HCEC 1CT (cell line): ENCODE measurements around the gene FRMD4A.
"Not testable (repeated sequence)": the region's sequence is repeated elsewhere in the genome, so short reads cannot be mapped to it uniquely, and the experiment has no call there.

Source experiments
- DNase-seq: peaks from one replicate; pipeline ENCODE4 v3.0.0-alpha.2; 2017

The FRMD4A gene

DNA sequence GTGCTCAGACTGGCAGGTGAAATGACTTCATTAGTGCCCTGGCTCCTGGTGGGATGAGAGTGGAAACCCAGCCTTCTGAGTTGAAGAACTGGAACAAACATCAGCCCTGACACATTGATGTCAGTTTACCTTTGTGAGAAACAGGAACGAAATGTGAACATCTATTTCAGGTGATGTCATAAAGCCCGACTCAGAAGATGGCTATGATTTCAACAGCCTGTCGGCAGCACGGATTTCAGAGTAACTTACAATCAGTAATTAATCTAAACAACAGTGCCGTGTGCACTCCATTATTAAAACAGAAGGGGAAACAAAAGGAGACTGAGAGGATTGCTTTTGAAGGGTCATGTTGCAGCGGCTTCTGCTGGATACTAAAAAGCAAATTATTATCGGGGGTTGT is 243.2 kb downstream of the FRMD4A start:
- DNase-seq, result no peak

DNA sequence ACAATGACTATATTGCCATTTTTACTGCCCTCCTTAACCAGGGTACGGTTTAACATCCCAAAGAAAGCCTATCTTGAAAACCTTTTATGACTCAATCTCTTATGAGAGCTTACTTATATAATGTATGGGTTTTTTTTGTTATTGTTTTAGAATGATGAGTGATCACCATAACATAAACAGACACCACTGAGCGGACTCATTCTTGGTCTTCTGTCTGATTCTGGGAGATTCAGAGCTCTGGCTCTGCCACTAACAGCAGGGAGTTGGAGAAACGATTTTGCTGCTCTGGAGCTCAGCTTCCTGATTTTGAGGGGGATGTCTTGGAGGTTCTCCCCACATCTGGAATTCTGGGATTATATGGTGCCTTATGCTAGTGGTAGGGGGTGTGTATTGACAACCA is 244.1 kb downstream of the FRMD4A start:
- DNase-seq, result peak; percentile 77

DNA sequence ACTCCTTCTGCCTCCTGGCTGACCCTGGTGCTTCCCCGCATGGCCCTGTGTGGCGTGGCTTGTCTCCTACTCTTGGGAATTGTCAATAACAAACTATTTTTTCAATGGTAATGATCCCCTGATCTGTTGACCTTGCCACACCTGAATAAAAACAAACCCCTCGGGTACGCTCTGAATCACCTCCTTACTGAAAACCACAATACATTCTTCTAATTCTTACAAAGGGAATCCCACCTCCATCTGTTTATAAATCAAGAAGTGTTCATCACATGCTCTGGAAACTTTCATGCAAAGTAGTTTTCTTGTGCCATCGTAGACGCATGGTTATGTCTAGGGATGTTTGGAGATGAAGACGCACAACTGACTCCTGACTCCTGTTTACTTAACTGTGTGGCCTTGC is 245.8 kb downstream of the FRMD4A start:
- DNase-seq, result peak; percentile 25

DNA sequence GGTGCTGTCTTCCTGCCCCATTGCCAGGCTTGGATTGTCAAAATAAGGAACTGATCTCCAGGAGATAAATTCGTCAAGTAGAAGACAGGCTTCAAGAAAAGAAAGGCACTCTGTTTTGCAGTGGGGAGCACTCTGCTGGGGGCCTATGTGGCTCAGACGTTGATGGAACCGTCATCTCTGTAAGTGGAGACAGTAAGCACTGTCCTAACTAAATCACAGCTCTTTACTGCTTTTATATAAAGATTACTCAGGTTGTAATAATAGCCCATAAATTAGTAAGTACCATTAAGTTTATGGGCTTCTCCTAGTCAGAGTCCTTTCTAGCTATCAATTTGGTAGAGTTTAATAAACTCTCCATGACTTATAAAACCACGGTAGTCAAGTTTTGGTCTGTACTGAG is 249.9 kb downstream of the FRMD4A start:
- DNase-seq, result no peak

DNA sequence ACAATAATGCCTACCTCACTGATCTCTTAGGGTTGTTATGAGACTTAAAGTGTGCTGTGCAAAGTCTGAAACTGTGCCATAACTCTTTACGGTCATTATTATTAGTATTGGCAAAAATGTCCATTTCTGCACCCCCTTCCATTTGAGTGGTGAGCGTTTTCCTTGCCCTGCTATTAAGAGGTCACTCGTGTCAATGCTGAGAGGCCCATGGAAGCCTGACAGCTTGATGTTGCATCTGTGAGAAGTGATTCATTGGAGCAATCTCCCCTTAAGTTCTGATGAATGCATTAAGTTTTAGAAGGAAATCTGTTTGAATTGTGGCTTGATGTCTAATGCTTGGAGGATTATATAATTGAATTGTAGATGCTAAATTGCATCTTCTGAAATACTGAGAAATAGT is 253.3 kb downstream of the FRMD4A start:
- no peak for DNase-seq

DNA sequence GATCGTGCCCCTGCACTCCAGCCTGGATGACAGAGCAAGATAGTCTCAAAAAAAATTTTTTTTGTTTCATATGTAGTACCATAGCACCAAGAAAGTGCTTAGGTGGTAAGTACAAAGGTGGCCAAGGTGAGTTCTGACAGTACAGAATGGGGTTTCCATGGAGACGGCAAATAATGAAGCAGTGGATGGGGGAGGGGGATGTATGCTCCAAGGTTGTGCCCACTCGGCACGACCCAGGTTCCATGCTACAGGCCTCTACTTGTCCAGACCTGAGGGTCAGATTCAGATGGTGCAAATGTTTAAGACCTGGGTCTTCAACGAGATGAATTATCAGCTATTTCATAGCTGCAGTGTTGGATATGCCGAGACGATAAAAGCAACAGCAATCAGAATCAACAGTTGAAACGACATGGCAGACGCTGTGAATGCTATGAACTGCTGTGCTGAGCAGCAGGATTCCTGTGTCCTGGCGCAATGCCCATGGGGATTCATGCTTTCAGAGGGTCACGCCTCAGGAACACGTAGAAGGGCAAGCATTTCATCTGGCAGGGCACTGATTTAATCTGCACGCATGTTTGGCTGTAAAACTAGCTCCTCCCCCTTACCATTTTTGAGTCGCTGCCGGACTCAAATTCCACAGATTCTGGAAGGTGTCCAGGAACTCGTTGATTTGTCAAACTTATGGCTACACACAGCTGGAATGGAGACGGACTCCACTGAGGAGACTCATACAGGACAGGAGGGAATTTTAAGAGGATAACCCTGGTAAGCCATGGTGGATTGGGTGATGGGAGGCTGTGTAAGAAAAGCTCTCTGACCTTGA is 256.5 kb downstream of the FRMD4A start:
- DNase-seq, result peak; percentile 100

DNA sequence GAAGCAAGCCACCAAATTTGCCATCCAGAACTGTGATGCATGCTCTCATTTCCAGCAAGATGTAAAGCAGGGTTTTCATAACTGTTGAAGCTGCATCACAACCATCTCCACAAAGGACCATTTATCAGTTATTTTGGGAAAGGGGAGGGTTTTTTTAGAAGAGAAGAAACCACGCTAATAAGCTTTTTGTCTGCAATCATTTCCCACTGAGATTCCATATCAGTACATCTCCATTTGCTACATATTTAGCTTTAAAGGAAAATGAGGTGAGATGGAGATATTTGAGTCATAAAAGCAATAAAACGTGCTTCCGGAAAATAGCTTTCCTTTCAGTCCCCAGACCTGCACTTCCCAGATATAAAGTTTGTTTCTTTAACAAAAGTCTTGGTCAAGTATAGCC is 258.2 kb downstream of the FRMD4A start:
- no peak for DNase-seq

DNA sequence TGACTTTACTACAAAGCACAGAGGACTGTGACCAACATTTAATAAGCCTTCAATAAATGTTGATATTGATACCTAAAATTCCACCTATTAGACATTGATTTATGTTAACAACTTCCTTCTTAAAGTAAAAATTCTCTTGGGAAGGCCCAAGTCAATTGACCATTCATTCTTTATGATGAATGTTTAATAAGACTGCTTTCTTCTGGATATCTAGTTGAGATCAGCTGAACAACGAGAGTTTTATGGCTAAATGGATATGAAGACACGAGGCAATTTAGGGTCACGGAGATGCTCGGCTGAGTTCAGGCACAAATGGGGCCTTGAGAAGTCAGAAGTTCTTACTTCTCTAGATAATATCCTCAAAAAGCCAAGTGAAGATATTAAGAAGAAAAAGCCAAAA is 258.8 kb downstream of the FRMD4A start:
- no peak for DNase-seq

DNA sequence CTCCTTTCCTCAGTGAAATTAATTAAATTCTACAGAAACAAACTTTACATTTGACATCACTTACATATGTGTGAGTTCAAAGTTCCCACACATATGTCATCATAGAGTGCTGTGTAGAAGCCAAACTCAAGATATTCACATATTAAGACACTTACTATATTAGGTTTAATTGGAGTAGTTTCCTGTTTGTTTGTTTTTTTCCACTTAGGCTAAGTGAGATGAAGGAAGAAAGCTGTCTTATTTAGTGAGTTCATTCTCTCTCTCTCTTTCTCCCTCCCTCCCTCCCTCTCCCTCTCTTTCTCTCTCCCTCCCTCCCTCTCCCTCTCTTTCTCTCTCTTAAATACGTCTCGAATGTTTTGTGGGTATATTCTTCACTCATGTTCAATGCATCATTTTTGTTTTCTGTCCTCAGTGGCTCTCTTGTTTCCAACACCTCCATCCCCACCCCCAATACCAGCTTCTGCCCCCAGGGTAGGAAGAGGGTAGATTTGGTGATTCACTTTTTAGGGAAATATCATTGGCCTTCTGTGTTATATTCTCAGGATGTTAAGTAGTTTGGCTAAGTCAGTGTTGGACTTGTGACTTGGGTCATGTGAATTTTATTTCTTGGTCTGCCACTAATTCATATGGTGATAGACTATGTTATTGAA is 262.0 kb downstream of the FRMD4A start:
- DNase-seq, result no peak

DNA sequence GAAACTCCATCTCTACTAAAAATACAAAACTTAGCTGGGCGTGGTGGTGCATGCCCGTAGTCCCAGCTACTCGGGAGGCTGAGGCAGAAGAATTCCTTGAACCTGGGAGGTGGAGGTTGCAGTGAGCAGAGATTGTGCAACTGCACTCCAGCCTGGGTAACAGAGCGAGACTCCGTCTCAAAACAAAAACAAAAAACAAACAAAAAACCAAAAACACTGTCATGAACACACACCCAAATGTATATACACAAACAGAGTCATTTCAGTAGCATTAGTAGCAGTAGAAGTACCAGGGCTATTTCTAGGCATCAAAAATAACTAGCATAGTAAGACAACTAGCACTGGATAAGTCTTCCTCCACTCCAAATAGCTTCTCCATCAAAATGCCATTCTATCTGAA is 263.1 kb downstream of the FRMD4A start:
- DNase-seq, result not testable (repeated sequence)

DNA sequence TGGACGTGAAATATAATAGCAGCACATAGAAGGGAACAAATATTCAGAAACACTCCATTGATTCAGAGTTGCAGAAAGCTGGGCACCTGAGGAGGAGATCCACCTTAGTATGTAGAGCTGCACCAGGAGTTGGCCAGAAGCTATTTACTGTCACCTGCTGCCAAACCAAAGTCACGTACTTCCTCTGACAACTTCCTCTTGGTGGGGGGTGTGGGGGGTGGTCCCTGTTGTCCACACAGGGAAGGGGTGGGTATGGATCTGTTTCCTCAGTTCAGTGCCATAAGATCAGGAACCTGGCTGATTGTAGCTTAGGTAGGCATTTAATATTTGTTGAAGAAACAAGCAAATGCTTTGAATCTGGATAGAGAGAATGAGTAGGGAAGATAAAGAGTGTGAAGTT is 264.6 kb downstream of the FRMD4A start:
- DNase-seq, result no peak

DNA sequence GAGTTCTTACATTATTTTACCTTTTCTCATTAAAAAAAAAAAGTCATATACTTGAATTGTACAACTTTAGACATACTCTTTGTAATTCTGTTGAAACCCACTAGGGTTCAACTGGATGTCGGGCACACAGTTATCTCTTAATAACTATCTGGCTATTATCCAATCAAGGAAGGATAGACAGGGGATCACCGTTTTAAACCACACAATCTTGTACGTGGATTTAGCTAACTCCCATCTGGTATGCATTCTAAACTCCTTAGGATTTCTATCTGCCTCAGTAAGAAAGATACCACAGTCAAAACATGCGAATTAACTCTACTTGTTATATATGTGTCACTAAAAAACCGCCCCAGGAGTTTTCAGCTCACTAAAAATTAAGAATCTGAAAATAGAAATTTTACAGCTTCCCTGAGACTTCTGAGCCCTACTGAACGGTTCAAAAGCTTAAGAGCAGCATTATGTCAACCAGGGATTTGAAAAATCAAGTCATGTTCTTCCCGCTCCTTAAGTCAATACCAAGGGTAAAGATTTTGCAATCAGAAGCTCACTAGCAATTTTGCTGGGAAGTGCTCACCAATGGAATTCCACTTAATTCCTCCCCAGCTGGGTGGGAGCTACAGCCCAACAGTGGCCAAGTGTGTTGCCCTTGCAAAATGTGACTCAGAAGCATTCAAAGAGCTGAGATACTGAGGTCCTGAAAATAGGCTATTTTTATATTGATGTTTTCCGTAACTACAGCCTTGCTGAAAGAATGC is 267.0 kb downstream of the FRMD4A start:
- DNase-seq, result peak; percentile 65

DNA sequence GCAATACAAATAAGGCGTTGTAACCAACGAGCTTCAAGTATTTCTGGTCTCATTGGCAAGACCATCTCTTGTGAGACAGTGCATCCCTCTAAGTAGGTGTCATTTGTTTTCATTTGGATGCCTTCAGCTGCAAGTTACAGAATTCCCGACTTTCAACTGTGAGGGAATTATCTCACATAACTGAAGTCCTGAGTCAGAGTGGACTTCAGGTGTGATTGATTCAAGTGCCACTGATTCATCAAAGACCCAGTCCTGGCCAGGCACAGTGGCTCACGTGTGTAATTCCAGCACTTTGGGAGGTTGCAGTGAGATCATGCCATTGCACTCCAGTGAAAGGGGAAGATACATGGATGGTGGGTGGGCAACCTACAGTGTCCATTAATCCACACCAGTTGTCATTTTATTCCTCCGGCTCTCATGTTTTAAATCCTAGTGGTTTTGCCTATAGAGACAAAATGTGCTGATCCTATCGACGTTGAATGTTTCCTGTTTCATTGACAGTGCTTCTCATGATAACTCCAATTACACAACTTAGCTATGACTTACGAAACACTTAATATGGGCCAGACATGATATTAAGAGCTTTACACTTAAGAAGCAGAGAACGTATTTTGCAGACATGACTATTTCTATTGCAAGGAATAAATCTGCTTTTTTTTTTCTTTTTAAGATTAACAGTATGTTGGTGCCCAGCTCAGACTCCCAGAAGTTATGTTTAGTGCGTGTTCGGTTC is 268.0 kb downstream of the FRMD4A start:
- DNase-seq, result no peak

DNA sequence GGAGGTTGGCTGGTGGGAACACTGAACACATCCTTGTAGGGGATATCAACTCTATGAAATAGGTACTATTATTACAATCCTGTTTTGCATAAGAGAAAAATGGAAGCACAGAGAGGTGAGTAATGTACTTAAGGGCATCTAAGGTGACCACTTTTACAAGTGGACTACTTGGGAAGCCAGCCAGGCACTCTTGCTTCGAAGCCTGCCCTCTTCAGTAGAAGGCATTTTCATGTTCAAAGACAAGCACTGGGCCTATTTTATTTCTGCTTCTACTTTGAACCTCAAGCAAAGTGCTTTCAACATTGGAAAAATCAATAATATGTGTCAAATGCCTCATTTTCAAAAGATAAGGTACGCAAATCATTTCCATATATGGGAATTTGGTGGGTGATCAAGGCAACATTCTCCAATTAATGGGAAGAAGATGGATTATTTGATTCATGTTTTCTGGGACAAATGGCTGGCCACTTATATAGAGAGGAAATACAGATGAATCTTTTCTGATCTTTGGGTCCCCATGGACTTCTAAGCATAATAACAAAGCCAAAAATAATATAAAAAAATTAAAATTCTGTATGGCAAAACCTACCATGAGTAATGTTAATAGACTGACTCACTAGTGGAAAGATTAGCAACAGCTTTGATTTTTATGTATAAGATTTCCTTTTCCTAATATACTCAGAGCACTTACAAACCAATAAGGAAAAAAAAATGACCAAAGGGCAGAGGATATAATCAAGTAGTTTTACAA is 270.2 kb downstream of the FRMD4A start:
- no peak for DNase-seq

DNA sequence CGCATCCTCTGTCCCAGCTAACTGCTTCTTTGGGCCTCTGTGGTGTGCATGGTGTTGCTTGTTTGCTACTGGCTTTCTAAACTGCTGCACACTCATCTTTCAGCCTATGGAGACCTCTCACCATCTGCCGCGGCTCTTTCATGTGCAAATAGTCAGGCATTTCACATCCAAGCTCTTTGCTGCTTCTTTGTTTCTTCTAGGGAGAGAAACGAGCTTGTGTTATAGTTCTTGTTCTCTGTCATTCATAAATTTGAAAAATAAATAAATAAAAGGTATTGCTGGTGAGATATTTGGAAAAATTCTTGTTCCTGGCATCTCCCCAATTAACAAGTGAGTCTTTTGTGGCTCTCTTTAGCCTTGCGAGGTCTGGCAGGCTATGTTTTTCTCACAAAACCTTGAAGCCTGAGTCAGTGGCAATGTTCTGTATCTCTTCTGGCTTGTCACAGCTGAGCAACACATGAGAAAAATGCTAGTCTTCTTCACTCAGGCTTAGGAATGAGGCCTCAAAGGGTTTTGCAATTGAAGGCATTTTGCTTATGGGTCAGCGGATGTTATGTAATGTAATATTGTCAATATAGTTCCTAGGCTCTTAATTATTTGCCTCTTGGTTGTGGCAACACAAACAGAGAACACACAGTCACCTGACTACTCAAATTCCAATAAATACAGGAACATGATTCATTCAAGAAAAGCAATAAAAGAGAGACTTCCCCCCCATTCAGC is 274.0 kb downstream of the FRMD4A start:
- DNase-seq, result peak; percentile 89

DNA sequence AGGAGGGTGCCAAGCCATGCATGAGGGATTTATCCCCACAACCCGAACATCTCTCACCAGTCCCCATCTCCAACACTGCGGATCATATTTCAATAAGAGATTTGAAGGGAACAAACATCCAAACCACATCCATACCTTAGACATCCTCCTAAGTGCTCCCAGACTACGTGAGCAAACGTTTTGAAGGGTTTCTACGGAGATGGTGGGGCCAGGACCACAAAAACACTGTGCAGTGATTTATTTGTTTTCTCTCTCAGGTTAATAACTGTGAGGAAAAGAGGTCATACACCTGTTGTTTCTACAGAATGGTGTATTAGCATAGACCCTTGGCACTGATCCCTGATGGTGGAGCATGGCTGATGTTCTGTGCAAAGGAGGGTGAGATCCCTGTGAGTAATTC is 277.8 kb downstream of the FRMD4A start:
- DNase-seq, result no peak

DNA sequence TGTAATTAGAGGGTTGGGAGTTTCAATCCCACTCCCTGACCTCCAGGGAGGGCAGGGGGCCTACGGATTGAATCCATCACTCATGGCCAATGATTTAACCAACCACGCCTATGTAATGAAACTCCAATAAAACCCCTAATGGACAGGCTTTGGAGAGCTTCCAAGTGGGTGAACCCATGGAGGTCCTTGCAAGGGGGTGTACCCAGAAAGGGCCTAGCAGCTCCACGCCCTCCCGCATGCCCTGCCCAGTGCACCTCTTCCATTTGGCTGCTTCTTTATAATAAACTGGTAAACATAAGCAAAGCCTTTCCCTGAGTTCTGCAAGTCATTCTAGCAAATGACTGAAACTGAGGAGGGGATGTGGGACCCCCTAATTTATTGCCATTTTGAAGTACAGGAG is 280.1 kb downstream of the FRMD4A start:
- no peak for DNase-seq

DNA sequence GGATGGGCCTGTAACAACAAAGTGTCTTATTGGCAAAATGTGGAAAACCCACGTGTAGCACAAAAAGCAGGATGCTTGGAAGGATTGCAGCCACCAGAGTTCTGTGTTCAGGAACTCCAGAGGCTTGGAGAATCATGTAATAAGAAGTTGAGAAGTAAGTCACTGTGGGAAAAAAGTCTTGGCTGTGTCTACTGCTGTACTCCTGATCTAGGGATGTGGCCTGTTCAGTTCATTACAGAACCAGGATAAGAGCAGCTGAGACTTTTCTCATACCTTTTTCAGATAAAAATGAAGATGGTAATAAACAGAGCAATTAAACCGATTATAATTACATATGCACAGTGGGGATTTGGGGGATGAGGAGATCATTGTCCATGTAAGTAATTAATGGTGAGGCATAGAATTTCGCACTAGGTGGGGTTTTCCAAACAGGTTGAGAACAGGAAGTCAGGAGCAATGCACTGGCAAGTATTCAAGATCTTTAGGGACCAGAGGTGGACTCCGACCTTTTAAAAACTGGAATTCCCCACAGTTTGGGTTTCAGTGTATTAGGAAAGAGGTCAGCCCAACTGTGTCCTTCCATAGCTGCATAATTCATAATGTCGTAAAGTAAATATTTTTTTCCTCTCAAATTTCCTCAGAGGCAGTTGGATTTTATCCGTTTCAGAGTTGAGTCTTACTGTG is 281.7 kb downstream of the FRMD4A start:
- DNase-seq, result no peak

DNA sequence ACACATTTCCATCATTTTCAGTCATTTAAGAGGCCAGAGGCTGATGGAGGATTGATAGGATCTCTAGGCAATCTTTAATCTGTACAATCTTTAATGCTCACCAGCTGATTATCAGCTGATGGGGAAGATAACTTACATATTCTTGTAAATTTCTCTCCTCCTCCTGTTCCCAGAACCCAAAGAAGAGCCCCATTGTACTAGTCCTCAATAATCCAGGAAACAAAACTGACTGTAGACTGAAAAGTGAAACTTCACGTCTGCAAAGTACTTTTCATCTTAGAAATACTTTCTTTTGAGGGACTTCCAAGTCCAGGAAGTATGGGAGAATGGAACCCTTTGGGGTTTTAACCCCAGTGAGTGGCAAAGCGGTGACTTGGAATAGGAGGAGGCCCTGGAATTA is 283.3 kb downstream of the FRMD4A start:
- no peak for DNase-seq

DNA sequence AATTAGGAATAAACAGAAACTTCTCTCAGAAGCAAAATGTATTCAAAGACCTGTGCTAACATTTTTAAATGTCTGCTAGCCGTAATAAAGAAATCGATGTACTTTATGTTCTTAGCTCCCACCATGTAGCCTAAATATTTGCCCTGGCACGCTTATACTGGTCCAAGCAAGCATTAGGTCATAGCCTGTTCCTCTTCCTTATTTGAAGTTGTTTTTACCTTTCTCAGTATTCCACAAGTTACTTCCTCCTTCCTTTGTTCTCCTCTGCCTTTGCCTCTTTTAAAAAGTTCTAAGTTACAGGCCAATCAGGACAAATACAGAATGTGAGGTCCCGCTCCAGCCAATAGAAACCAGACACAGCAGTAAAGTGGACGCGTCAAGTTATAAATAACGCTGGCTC is 288.7 kb downstream of the FRMD4A start:
- DNase-seq, result not testable (repeated sequence)
